Epidermal melanocyte (primary cell): ENCODE measurements around the gene OPN4.

Source experiments
- DNase-seq: peaks from one replicate; pipeline ENCODE4 v3.0.0; 2011; ENCODE audit warnings: low spot score; ENCODE audit not compliant: insufficient read length

OPN4 gene

GRCh38 chr10:86699125-86699524 lies 44.8 kb downstream of the OPN4 start:
- no peak for DNase-seq

GRCh38 chr10:86699541-86699940 lies 45.2 kb downstream of the OPN4 start:
- DNase-seq = no peak

- DNase-seq = no peak
These were observed 45.9 kb downstream of the OPN4 start for GRCh38 chr10:86699991-86700840.

GRCh38 chr10:86700851-86701617 lies 46.7 kb downstream of the OPN4 start:
- no peak for DNase-seq

- DNase-seq = no peak
These were observed 48.8 kb downstream of the OPN4 start for GRCh38 chr10:86703176-86703575.

GRCh38 chr10:86705139-86705538 lies 50.8 kb downstream of the OPN4 start:
- no peak for DNase-seq

GRCh38 chr10:86705905-86706304 lies 51.6 kb downstream of the OPN4 start:
- no peak for DNase-seq

GRCh38 chr10:86706401-86706841 lies 52.1 kb downstream of the OPN4 start:
- DNase-seq = no peak

GRCh38 chr10:86706977-86707376 lies 52.6 kb downstream of the OPN4 start:
- DNase-seq = no peak

GRCh38 chr10:86707505-86707904 lies 53.2 kb downstream of the OPN4 start:
- DNase-seq = no peak

- no peak for DNase-seq
These were observed 53.9 kb downstream of the OPN4 start for GRCh38 chr10:86708068-86708782.

GRCh38 chr10:86708783-86709380 lies 54.5 kb downstream of the OPN4 start:
- no peak for DNase-seq

- no peak for DNase-seq
These were observed 55.2 kb downstream of the OPN4 start for GRCh38 chr10:86709396-86710185.

GRCh38 chr10:86710987-86711512 lies 56.7 kb downstream of the OPN4 start:
- DNase-seq = peak; percentile 93

GRCh38 chr10:86711513-86712316 lies 57.4 kb downstream of the OPN4 start:
- DNase-seq = peak; percentile 52

GRCh38 chr10:86712317-86712707 lies 58.0 kb downstream of the OPN4 start:
- no peak for DNase-seq

- no peak for DNase-seq
These were observed 60.9 kb downstream of the OPN4 start for GRCh38 chr10:86715156-86715795.

GRCh38 chr10:86715836-86716235 lies 61.5 kb downstream of the OPN4 start:
- no peak for DNase-seq
